HUES48 (cell line): Measurements from ENCODE around the gene ZNF749.
"Not testable (repeated sequence)": the region's sequence is repeated elsewhere in the genome, so short reads cannot be mapped to it uniquely, and the experiment has no call there.

ENCODE experiments used
- H3K27ac ChIP-seq: one replicate; pipeline ENCODE4 v1.7.0; 2013; ENCODE audit warnings: low read depth, low read length, inconsistent platforms
- H3K27me3 ChIP-seq: 2 replicates; pipeline ENCODE4 v1.6.1; 2013; ENCODE audit warnings: mild to moderate bottlenecking, low read length; ENCODE audit not compliant: control insufficient read depth, insufficient read depth
- H3K36me3 ChIP-seq: 2 replicates; pipeline ENCODE4 v1.6.1; 2013; ENCODE audit warnings: low read length; ENCODE audit not compliant: control insufficient read depth, insufficient read depth
- H3K4me1 ChIP-seq: 2 replicates; pipeline ENCODE4 v1.6.1; 2013; ENCODE audit warnings: mild to moderate bottlenecking, low read length; ENCODE audit not compliant: control insufficient read depth, insufficient read depth
- H3K4me3 ChIP-seq: 2 replicates; pipeline ENCODE4 v1.5.1; 2013; ENCODE audit warnings: mild to moderate bottlenecking, low read depth, low read length
- H3K9ac ChIP-seq: 2 replicates; pipeline ENCODE4 v1.6.1; 2013; ENCODE audit warnings: mild to moderate bottlenecking, low read depth, low read length, moderate library complexity
- H3K9me3 ChIP-seq: 2 replicates; pipeline ENCODE4 v1.6.1; 2013; ENCODE audit warnings: low read length; ENCODE audit not compliant: control insufficient read depth, insufficient read depth

Gene ZNF749

DNA sequence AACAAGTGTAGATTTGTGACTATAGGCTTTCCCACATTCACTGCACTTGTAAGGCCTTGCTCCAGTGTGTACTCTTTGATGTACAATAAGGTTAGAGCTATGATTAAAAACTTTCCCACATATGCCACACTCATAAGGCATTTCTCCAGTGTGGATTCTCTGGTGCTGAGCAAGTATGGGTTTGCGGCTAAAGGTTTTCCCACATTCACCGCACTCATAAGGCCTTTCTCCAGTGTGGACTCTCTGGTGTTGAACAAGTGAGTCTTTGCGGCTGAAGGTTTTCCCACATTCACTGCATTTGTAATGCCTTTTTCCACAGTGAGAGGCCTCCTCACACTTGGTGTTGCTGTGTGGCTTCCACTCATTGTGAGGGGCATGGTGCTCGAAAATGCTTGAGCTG is 38.5 kb downstream of the ZNF749 start:
- H3K9ac ChIP-seq, result no peak overlapping the region
- 0 out of 2 replicates have a peak overlapping the region, but pooled peaks have one; percentile 15 for H3K4me3 ChIP-seq
- H3K9me3 ChIP-seq, result peaks cover 78% of the 10 kb centered on the region
- H3K27ac ChIP-seq, result no peak overlapping the region
- H3K36me3 ChIP-seq, result peaks cover 46% of the 10 kb centered on the region
- H3K4me1 ChIP-seq, result no peaks in the 10 kb centered on the region
- no peaks in the 10 kb centered on the region for H3K27me3 ChIP-seq

DNA sequence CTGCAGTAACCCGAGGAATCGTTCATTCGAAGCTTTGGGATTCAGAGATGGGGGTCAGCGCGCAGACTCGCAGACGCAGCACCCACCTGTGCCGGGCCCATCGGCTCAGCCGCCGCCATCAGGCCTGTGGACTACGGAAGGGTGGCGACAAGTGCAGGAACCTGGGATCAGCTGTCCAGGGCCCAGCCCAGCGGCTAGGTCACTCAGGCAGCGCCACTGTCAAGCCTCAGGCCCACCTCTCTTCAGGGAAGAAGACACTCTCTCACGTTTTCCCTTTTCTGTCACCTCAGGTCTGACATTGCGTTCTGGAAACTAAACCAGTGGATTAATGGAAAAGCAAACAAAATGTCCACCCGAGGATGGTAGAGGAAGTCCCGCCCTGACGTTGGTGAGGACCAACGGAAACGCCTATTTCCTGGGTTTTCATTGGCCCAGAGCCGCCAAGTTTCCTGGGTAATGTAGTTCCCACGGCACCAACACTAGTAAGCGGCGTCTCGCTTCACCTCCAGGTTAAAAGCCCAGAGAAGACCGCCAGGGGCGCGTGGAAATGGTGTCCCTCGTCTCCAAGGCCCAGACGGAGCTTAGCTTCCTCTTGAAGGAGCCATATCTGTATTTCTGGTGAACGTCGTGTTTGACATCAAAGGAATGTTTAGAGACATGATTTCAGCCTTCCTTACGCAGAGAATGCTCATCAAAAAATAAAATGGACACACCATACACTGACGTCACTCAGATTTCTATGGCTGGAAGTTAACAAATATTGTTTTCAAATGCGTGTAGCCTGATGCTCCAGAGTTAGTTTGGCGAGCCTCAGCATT is 42.3 kb downstream of the ZNF749 start, which contains the start of gene ZNF772:
ZNF772 (minus strand) TSS at position 376 of the 818 bp plus-strand sequence; CDS start at position 119, 257 bp downstream.
- Histone ChIP-seq H3K9me3 (peaks cover 50% of the 10 kb centered on the region), H3K27ac (peak within 1 kb of the TSS; percentile 43)

DNA sequence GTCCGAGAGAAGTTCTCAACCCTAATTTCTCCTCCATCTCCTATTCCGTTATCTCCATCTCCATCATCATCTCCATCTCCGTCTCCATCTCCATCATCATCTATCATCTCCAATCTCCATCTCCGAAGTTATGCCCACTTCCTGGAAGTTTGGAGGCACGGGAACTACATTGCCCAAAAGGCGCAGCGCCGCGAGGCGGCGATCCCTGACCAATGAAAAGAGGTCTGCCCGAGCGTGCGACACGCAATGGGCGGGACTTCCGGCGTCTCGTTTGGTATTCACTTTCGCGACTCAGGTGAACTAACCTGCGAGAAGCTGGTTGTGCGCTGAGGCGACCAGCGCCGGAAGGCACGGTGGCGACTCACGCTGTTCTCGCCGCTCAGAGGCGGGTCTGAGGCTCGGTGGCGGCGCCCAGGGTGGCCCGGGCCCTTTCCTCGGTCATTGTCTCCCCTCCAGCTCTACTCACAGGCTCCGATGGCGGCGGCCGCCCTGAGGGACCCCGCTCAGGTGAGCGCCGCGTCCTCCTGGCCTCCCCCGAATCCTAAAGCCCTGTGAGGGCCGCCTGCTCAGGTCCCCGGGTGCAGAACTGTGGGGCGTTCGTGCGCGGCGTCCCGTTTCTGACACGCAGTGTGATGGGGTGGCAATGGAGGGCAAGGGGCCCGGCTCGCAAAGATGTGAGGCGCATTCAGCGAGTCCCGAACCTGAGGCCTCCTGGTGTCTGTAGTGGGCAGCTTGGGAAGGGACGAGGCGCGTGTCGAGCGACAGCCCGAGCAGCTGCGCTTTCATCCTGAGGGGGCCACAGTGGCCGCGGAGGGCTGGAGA is 52.6 kb downstream of the ZNF749 start, which contains the start of gene ZNF419:
ZNF419 (plus strand) TSS at position 274 of the 822 bp plus-strand sequence; CDS start at position 475, 201 bp downstream.
- not testable (repeated sequence) for H3K27me3 ChIP-seq, H3K4me1 ChIP-seq, H3K9me3 ChIP-seq
- peaks cover 18% of the 10 kb centered on the region for H3K36me3 ChIP-seq
- H3K27ac ChIP-seq, result peak within 1 kb of the TSS; percentile 57
- H3K4me3 ChIP-seq, result peak within 1 kb of the TSS; percentile 95
- H3K9ac ChIP-seq, result peak within 1 kb of the TSS; percentile 69

More for the DNA sequence above, 42.3 kb downstream of the ZNF749 start, which contains the start of gene ZNF772:
- H3K4me1 ChIP-seq, result no peaks in the 10 kb centered on the region
- H3K9ac ChIP-seq, result peak within 1 kb of the TSS; percentile 64
- peak within 1 kb of the TSS; percentile 78 for H3K4me3 ChIP-seq
- peaks cover 40% of the 10 kb centered on the region for H3K36me3 ChIP-seq
- H3K27me3 ChIP-seq, result no peaks in the 10 kb centered on the region

GRCh38 chr19:57488299-57488644 is 53.1 kb downstream of the ZNF749 start:
- not testable (repeated sequence) for H3K9me3 ChIP-seq, H3K27ac ChIP-seq, H3K4me1 ChIP-seq, H3K9ac ChIP-seq, H3K27me3 ChIP-seq
- H3K4me3 ChIP-seq, result peak overlapping the region; percentile 56
- H3K36me3 ChIP-seq, result peaks cover 24% of the 10 kb centered on the region
